LNCAP (cell line): Measurements from ENCODE around the gene SPSB4.

Experiments
- TF ChIP-seq, protein P1 (sequence below): fragments of 450-650 bp; IDR thresholded peaks from 2 replicates; pipeline ENCODE4 v1.5.1; 2017; ENCODE audit warnings: mild to moderate bottlenecking

SPSB4 gene

DNA sequence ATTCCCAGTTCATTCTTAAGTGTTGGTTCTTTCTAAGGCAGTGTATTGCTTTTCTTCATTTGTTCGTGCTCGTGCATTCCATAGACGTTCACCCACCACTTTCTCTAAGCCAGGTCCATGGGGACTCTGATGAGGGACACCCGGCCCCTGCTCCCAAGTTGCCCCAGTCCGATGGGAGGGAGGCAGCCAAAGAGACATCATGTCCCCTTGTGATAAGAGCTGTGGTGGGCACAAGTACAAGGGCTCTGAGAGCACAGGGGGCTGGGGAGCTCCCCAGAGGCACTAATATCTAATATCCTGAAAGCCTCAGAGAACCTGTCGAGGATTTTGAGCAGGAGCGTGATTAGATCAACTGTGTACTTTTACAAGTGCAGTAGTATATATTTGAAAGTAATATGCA is 6.3 kb downstream of the SPSB4 start:
- TF ChIP-seq, protein P1, sequence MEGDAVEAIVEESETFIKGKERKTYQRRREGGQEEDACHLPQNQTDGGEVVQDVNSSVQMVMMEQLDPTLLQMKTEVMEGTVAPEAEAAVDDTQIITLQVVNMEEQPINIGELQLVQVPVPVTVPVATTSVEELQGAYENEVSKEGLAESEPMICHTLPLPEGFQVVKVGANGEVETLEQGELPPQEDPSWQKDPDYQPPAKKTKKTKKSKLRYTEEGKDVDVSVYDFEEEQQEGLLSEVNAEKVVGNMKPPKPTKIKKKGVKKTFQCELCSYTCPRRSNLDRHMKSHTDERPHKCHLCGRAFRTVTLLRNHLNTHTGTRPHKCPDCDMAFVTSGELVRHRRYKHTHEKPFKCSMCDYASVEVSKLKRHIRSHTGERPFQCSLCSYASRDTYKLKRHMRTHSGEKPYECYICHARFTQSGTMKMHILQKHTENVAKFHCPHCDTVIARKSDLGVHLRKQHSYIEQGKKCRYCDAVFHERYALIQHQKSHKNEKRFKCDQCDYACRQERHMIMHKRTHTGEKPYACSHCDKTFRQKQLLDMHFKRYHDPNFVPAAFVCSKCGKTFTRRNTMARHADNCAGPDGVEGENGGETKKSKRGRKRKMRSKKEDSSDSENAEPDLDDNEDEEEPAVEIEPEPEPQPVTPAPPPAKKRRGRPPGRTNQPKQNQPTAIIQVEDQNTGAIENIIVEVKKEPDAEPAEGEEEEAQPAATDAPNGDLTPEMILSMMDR: no peak

DNA sequence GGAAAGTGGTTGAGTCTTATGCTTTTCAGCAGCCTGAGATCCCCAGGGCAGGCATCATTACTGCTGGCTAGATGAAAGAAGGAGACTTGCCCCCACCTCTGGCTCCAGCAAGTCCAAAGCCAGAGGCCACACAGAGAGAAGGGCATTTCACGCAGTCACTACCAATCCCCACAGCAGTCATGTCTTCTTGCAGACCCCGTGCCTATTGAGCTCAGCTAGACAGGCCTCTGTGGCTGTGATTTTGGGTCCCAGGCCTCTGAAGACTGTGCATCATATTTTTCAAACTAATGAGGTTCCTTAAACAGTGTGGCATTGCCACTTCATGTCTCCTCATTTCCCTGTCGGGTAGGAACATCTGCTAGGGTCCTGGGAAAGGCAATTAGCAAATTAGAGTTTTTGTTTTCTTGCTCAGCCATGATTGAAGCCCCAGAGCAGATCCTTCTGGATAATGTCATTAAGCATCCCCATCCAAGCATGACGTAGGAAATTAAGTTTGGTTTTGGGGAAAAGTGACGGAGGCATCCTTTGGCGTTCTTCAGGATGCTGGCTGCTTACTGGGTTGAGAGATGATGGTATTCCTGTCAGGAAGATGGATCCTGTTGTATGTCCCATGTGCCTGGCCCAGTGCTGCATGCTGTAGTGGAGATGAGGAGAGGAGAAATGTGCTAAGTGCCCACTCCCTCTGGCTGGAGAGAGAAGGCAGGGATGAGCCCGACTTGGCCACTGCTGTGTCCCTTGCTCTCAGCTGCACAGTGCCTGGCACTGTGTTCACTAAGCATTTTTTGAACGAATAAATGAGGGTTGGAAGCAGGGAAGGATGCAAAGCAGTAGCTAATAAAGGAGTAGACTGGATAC is 7.0 kb downstream of the SPSB4 start:
- TF ChIP-seq, protein P1: no peak

DNA sequence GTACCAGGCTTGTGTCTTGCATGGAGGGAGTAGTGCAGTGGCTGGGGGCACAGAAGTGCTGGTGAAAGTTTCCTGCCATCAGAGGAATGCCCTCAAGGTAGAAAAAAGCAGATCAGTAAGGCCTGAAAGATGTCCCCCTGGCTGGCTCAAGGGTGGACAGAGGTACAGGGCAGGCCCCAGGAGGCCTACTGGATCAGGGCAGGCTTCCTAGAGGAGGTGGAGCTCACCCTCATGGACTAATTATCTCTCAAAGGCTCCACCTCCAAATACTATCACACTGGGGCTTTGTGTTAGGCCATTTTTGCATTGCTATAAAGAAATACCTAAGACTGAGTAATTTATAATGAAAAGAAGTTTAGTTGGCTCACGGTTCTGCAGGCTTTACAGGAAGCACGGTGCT is 7.8 kb downstream of the SPSB4 start:
- TF ChIP-seq, protein P1: no peak

DNA sequence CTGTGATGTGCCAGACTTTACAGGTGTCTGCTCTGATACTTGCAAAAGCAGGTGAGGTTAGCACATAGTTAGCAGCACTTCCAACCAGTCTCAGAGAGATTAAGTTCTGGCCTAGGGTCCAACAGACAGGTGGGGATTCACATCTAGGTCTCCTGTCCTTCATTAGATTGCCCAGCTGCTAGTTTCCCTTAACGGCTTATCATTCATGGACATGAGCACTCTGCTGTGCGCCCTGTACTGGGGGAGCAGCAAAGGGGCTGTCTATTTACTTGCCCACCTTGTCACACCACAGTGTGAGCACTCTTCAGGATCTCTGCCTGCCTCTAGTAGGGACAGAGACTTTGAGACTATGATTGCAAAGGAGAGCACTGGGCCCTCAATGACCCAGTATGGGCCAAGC is 8.7 kb downstream of the SPSB4 start:
- TF ChIP-seq, protein P1: no peak

DNA sequence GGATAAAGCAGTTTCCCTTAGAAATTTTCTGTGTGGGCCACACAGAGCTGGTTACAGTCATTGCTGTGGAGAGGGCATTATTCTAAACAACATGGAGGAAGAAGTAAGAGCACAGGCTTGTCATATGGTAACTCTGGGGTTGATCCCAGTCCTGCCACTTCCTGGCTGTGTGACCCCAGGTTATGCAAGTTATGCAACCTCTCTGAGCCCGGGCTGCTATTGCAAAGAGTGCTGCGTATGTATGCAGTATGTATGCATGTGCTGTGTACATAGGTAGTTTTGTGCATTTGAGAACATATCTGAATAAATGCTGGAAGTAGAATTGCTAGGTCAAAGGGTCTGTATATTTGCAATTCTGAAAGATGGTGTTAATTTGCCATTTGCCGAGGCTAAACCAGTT is 9.2 kb downstream of the SPSB4 start:
- TF ChIP-seq, protein P1: no peak

DNA sequence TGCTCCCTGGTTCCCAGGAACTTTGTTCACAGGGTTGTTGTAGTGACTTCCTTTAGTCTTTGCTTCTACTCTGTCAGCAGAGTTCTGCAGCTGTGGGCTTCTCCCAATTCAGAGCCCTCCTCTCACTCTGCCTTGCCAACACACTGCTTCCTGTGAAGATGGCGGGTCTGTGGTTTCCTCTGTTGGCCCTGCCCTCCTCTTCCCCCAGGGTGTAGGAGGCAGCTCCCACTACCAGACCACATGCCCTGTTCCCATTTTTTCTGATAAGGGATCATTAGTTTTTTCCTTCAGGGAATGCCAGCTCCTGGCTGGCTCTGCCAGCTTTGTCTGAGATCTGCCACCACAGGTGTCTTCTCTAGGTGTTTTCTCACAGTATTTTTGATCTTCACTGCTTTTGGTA is 12.7 kb downstream of the SPSB4 start:
- TF ChIP-seq, protein P1: no peak

DNA sequence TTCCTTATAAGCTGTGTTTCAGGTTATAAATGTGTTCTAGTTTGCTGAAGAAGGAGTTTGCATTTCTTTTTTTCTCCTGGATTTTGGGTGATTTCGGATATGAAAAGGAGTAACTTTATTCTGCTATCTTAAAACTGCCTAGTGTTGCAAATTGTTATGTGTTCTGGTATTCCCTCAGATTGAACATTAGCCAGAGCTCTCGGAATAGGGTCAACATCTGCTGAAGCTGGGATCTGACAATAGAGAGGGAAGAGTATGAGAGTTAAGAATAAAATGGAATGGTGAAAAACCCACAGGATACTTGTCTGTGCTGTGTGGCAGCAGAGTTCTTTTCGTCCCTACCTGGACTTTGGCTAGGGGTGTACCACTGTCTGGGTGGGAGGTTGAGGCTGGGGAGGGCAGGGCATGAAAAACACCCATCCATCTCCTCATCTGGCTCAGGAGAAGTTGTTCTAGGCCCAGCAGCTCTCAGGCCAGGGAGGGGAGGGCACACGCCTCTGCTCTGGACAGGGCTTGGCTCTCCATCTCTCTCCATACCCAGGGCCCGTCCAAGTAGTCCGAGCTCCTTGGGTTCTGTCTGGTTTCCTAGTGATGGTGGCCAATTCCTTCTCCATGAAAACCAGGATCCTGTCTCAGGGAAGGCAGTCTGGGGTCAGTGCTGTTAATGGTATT is 13.2 kb downstream of the SPSB4 start:
- TF ChIP-seq, protein P1: no peak
